Activated T-cell treated with anti-CD3 and anti-CD28 coated beads for 24 hours (primary cell): Measurements from ENCODE around the gene DBI.
"Not testable (repeated sequence)": the region's sequence is repeated elsewhere in the genome, so short reads cannot be mapped to it uniquely, and the experiment has no call there.

Experiments used
- DNase-seq: peaks from one replicate; pipeline ENCODE4 v3.0.0-alpha.2; 2020; ENCODE audit warnings: low read depth

The DBI gene

GRCh38 chr2:119402106-119402505, 35.3 kb downstream of the DBI start:
- DNase-seq, result no peak

- no peak for DNase-seq
These were observed 36.1 kb downstream of the DBI start for GRCh38 chr2:119402645-119403560.

GRCh38 chr2:119403618-119404017, 36.8 kb downstream of the DBI start:
- not testable (repeated sequence) for DNase-seq

GRCh38 chr2:119405151-119405550, 38.4 kb downstream of the DBI start:
- no peak for DNase-seq

- DNase-seq, result peak; percentile 15
These were observed 40.8 kb downstream of the DBI start for GRCh38 chr2:119407430-119408220.

GRCh38 chr2:119408221-119408619, 41.4 kb downstream of the DBI start:
- DNase-seq, result no peak

- DNase-seq, result no peak
These were observed 42.7 kb downstream of the DBI start for GRCh38 chr2:119409506-119409905.

- DNase-seq, result no peak
These were observed 48.1 kb downstream of the DBI start for GRCh38 chr2:119414894-119415293.

- no peak for DNase-seq
These were observed 48.9 kb downstream of the DBI start for GRCh38 chr2:119415630-119416029.

- no peak for DNase-seq
These were observed 49.6 kb downstream of the DBI start for GRCh38 chr2:119416299-119416923.

- DNase-seq, result no peak
These were observed 51.1 kb downstream of the DBI start for GRCh38 chr2:119417908-119418307.

GRCh38 chr2:119419065-119419464, 52.3 kb downstream of the DBI start:
- no peak for DNase-seq

GRCh38 chr2:119419803-119420508, 53.2 kb downstream of the DBI start:
- DNase-seq, result no peak

GRCh38 chr2:119421304-119421703, 54.5 kb downstream of the DBI start:
- no peak for DNase-seq

GRCh38 chr2:119421741-119422140, 55.0 kb downstream of the DBI start:
- no peak for DNase-seq
